WTC11 (cell line): Measurements from ENCODE around the gene PBX3. TPM values are rescaled to one million over a fixed set of nuclear protein-coding genes. Genes with fewer than 3 reads are reported as not detected.

Experiments
- ATAC-seq: fragments of 200-7000 bp; cut with Tn5 transposase; 2 replicates; pipeline ENCODE4 v1.10.0; 2021; ENCODE audit warnings: mild to moderate bottlenecking, moderate library complexity
- CTCF ChIA-PET: fragments of 300-600 bp; sonication (Branson Sonifier 250); formaldehyde crosslinking; loops from one replicate; lab custom pipeline; 2021; ENCODE audit warnings: antibody characterized with exemption; lab: Charles Lee
- POLR2A ChIA-PET: fragments of 350-600 bp; sonication (Branson Sonifier 250); formaldehyde crosslinking; loops from one replicate; lab custom pipeline; 2021; ENCODE audit warnings: antibody characterized with exemption; lab: Charles Lee
- DNase-seq: peaks from one replicate; pipeline ENCODE4 v3.0.0; 2021; ENCODE audit warnings: low spot score
- H3K27ac Mint-ChIP-seq: 2 replicates; pipeline ENCODE4 v1.8.0; 2021; ENCODE audit warnings: mixed read lengths
- H3K27me3 Mint-ChIP-seq: 2 replicates; pipeline ENCODE4 v1.8.0; 2021; ENCODE audit warnings: low read depth, mild to moderate bottlenecking, moderate library complexity, mixed read lengths
- H3K36me3 Mint-ChIP-seq: 2 replicates; pipeline ENCODE4 v1.8.0; 2021; ENCODE audit warnings: mixed read lengths
- H3K4me1 Mint-ChIP-seq: 2 replicates; pipeline ENCODE4 v1.8.0; 2022; ENCODE audit warnings: mixed read lengths
- H3K4me3 Mint-ChIP-seq: 2 replicates; pipeline ENCODE4 v1.8.0; 2021; ENCODE audit warnings: mild to moderate bottlenecking, moderate library complexity, mixed read lengths
- H3K9me3 Mint-ChIP-seq: 2 replicates; pipeline ENCODE4 v1.8.0; 2021; ENCODE audit warnings: mixed read lengths
- ATF3 ChIP-seq: sonication (generic); formaldehyde crosslinking; conservative IDR thresholded peaks from 2 replicates; pipeline ENCODE4 v1.8.1; 2022; ENCODE audit warnings: mild to moderate bottlenecking, missing genetic modification reagents
- CBFB ChIP-seq: sonication (generic); formaldehyde crosslinking; IDR thresholded peaks from 2 replicates; pipeline ENCODE4 v1.8.1; 2022; ENCODE audit warnings: mild to moderate bottlenecking, low read depth, missing genetic modification reagents
- CREM ChIP-seq: sonication (generic); formaldehyde crosslinking; IDR thresholded peaks from 2 replicates; pipeline ENCODE4 v1.8.1; 2022; ENCODE audit warnings: mild to moderate bottlenecking, missing genetic modification reagents, moderate library complexity
- ERG ChIP-seq: fragments of 250-450 bp; sonication (Bioruptor Pico); IDR thresholded peaks from 2 replicates; pipeline ENCODE4 v1.8.0; 2021; ENCODE audit warnings: mild to moderate bottlenecking
- FOXP1 ChIP-seq: sonication (generic); formaldehyde crosslinking; IDR thresholded peaks from 2 replicates; pipeline ENCODE4 v1.8.0; 2022; ENCODE audit warnings: missing genetic modification reagents, mild to moderate bottlenecking, moderate library complexity, borderline replicate concordance
- GTF2I ChIP-seq: fragments of 250-450 bp; sonication (Bioruptor Pico); conservative IDR thresholded peaks from 2 replicates; pipeline ENCODE4 v1.4.0; 2021; ENCODE audit warnings: mild to moderate bottlenecking
- JAZF1 ChIP-seq: fragments of 250-450 bp; sonication (Bioruptor Pico); IDR thresholded peaks from 2 replicates; pipeline ENCODE4 v1.9.0; 2021; ENCODE audit warnings: moderate library complexity, mild to moderate bottlenecking, inconsistent platforms
- MAX ChIP-seq: sonication (generic); formaldehyde crosslinking; IDR thresholded peaks from 2 replicates; pipeline ENCODE4 v1.8.0; 2022; ENCODE audit warnings: mild to moderate bottlenecking, missing genetic modification reagents
- MXD4 ChIP-seq: fragments of 250-450 bp; sonication (Bioruptor Pico); IDR thresholded peaks from 2 replicates; pipeline ENCODE4 v1.8.0; 2021; ENCODE audit warnings: mild to moderate bottlenecking, moderate library complexity, borderline replicate concordance
- NR2C2 ChIP-seq: sonication (generic); formaldehyde crosslinking; IDR thresholded peaks from 2 replicates; pipeline ENCODE4 v1.8.0; 2022; ENCODE audit warnings: mild to moderate bottlenecking, missing genetic modification reagents
- NR3C1 ChIP-seq: sonication (generic); formaldehyde crosslinking; conservative IDR thresholded peaks from 2 replicates; pipeline ENCODE4 v1.8.1; 2023; ENCODE audit warnings: low read depth, mild to moderate bottlenecking, missing genetic modification reagents
- OVOL2 ChIP-seq: fragments of 250-450 bp; sonication (Bioruptor Pico); IDR thresholded peaks from 2 replicates; pipeline ENCODE4 v1.9.0; 2021; ENCODE audit warnings: mild to moderate bottlenecking, borderline replicate concordance
- RORB ChIP-seq: fragments of 250-450 bp; sonication (Bioruptor Pico); IDR thresholded peaks from 2 replicates; pipeline ENCODE4 v1.9.0; 2021; ENCODE audit warnings: mild to moderate bottlenecking
- ZNF219 ChIP-seq: sonication (generic); formaldehyde crosslinking; IDR thresholded peaks from 2 replicates; pipeline ENCODE4 v1.8.0; 2023; ENCODE audit warnings: missing genetic modification reagents, mild to moderate bottlenecking, borderline replicate concordance
- ZNF232 ChIP-seq: sonication (generic); formaldehyde crosslinking; IDR thresholded peaks from 2 replicates; pipeline ENCODE4 v1.8.0; 2022; ENCODE audit warnings: mild to moderate bottlenecking, missing genetic modification reagents
- total RNA-seq: library from RNA; stranded (reverse); gene quantifications from 3 replicates; pipeline ENCODE4 v1.2.3, GENCODE V29; 2021
- TF ChIP-seq, protein P1 (sequence below): fragments of 250-450 bp; sonication (Bioruptor Pico); conservative IDR thresholded peaks from 2 replicates; pipeline ENCODE4 v1.9.0; 2021; ENCODE audit warnings: mild to moderate bottlenecking
- TF ChIP-seq, protein P2 (sequence below): sonication (generic); formaldehyde crosslinking; IDR thresholded peaks from 2 replicates; pipeline ENCODE4 v1.8.0; 2022; ENCODE audit warnings: mild to moderate bottlenecking, missing genetic modification reagents
- TF ChIP-seq, protein P3 (sequence below): sonication (generic); formaldehyde crosslinking; IDR thresholded peaks from 2 replicates; pipeline ENCODE4 v1.8.0; 2023; ENCODE audit warnings: missing genetic modification reagents, mild to moderate bottlenecking, borderline replicate concordance
- TF ChIP-seq, protein P4 (sequence below): sonication (generic); formaldehyde crosslinking; IDR thresholded peaks from 2 replicates; pipeline ENCODE4 v1.8.1; 2022; ENCODE audit warnings: mild to moderate bottlenecking, missing genetic modification reagents, moderate library complexity, borderline replicate concordance
- TF ChIP-seq, protein P5 (sequence below): fragments of 250-450 bp; sonication (Bioruptor Pico); IDR thresholded peaks from 2 replicates; pipeline ENCODE4 v2.1.2; 2022; ENCODE audit warnings: mild to moderate bottlenecking, moderate library complexity
- TF ChIP-seq, protein P6 (sequence below): fragments of 250-450 bp; sonication (Bioruptor Pico); IDR thresholded peaks from 2 replicates; pipeline ENCODE4 v1.9.0; 2021; ENCODE audit warnings: moderate library complexity, mild to moderate bottlenecking, inconsistent platforms, borderline replicate concordance

The PBX3 gene
- total RNA-seq, 1 experiment from 2014 or later = 48.5 TPM

GRCh38 chr9:125911861-125912644, 164.9 kb downstream of the PBX3 start:
- H3K36me3 Mint-ChIP-seq = no peaks in the 10 kb centered on the region
- TF ChIP-seq ZNF232 (CRISPR knock-in tag) (no peak), ATF3 (CRISPR knock-in tag) (no peak), CREM (CRISPR knock-in tag) (no peak), GTF2I (CRISPR knock-in tag) (no peak), FOXP1 (no peak), RORB (CRISPR knock-in tag) (no peak)
- TF ChIP-seq, protein P1, sequence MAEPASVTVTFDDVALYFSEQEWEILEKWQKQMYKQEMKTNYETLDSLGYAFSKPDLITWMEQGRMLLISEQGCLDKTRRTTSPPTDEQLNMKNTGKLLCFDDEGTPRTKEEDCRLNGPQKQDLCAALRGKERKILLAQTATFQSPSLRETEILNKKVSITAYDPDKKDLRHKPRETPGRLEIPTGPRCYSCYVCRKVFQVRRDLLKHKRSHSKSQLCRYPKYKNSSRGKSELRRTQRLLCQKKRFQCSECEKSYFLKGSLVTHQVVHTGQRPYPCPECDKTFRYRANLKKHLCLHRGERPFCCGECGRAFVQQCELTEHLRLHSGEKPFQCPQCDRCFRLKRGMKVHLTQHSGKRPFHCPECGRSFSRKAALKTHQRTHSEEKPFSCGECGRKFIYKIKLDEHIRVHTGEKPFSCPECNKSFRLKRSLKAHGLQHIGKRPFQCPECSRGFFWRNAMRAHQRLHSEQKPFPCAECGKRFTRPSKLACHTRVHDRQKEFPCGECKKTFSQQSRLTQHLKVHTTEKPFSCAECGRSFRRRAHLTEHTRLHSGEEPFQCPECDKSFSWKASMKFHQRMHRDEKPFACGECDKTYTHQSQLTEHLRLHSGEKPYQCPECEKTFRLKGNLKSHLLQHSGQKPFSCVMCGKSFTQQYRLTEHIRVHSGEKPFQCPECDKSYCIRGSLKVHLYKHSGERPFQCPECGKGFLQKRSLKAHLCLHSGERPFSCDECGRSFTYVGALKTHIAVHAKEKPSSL (CRISPR knock-in tag) = no peak
- TF ChIP-seq, protein P2, sequence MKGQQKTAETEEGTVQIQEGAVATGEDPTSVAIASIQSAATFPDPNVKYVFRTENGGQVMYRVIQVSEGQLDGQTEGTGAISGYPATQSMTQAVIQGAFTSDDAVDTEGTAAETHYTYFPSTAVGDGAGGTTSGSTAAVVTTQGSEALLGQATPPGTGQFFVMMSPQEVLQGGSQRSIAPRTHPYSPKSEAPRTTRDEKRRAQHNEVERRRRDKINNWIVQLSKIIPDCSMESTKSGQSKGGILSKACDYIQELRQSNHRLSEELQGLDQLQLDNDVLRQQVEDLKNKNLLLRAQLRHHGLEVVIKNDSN (CRISPR knock-in tag) = no peak
- TF ChIP-seq, all 79 proteins: peak for 0
- POLR2A ChIA-PET = interaction anchor here (0.5 to 1.0 kb wide), 2 partner anchors 8 to 627 kb away, joined by 3 to 4 read pairs; no protein-coding TSS in a partner anchor
- DNase-seq = no peak
- Mint-ChIP-seq H3K4me3 (no peak overlapping the region), H3K27me3 (no peaks in the 10 kb centered on the region), H3K27ac (no peak overlapping the region), H3K4me1 (peaks cover 54% of the 10 kb centered on the region), H3K9me3 (no peaks in the 10 kb centered on the region)
- ATAC-seq = no peak
- CTCF ChIA-PET = interaction anchor here (1.1 kb wide), 1 partner anchor 156 kb away, joined by 4 read pairs; no protein-coding TSS in a partner anchor

DNA sequence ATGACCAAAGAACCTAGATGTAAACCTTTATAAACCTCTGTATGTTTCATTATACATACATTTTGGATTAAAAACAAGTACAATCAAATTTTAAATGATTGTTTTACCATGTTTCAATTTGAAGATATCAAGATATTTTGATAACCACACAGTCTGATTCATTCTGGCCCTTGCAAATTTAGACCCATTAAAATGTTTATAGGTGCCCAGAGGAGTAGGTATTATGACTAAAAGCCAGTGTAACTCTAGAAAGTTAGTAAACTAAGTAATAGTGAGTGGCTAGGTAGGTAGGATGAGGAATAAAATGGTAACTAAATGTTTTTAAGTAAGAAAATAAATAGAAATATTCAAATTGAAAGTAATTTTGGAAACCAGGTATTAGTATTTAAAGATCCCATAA, 165.5 kb downstream of the PBX3 start:
- Mint-ChIP-seq H3K4me1 (peaks cover 51% of the 10 kb centered on the region), H3K27me3 (no peaks in the 10 kb centered on the region), H3K36me3 (no peaks in the 10 kb centered on the region), H3K27ac (no peak overlapping the region), H3K9me3 (no peaks in the 10 kb centered on the region), H3K4me3 (no peak overlapping the region)
- ChIA-PET POLR2A (interaction anchor here (1.0 kb wide), 1 partner anchor 8 kb away, joined by 3 read pairs; no protein-coding TSS in a partner anchor), CTCF (interaction anchor here (1.1 kb wide), 1 partner anchor 157 kb away, joined by 4 read pairs; no protein-coding TSS in a partner anchor)
- DNase-seq (no peak), ATAC-seq (no peak)
- TF ChIP-seq ERG (CRISPR knock-in tag) = no peak
- TF ChIP-seq, protein P3, sequence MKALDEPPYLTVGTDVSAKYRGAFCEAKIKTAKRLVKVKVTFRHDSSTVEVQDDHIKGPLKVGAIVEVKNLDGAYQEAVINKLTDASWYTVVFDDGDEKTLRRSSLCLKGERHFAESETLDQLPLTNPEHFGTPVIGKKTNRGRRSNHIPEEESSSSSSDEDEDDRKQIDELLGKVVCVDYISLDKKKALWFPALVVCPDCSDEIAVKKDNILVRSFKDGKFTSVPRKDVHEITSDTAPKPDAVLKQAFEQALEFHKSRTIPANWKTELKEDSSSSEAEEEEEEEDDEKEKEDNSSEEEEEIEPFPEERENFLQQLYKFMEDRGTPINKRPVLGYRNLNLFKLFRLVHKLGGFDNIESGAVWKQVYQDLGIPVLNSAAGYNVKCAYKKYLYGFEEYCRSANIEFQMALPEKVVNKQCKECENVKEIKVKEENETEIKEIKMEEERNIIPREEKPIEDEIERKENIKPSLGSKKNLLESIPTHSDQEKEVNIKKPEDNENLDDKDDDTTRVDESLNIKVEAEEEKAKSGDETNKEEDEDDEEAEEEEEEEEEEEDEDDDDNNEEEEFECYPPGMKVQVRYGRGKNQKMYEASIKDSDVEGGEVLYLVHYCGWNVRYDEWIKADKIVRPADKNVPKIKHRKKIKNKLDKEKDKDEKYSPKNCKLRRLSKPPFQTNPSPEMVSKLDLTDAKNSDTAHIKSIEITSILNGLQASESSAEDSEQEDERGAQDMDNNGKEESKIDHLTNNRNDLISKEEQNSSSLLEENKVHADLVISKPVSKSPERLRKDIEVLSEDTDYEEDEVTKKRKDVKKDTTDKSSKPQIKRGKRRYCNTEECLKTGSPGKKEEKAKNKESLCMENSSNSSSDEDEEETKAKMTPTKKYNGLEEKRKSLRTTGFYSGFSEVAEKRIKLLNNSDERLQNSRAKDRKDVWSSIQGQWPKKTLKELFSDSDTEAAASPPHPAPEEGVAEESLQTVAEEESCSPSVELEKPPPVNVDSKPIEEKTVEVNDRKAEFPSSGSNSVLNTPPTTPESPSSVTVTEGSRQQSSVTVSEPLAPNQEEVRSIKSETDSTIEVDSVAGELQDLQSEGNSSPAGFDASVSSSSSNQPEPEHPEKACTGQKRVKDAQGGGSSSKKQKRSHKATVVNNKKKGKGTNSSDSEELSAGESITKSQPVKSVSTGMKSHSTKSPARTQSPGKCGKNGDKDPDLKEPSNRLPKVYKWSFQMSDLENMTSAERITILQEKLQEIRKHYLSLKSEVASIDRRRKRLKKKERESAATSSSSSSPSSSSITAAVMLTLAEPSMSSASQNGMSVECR = no peak
- TF ChIP-seq NR3C1 (CRISPR knock-in tag) = no peak
- TF ChIP-seq JAZF1 = no peak
- no peak for TF ChIP-seq MXD4 (CRISPR knock-in tag)
- TF ChIP-seq ZNF219 (CRISPR knock-in tag) = no peak
- TF ChIP-seq, protein P4, sequence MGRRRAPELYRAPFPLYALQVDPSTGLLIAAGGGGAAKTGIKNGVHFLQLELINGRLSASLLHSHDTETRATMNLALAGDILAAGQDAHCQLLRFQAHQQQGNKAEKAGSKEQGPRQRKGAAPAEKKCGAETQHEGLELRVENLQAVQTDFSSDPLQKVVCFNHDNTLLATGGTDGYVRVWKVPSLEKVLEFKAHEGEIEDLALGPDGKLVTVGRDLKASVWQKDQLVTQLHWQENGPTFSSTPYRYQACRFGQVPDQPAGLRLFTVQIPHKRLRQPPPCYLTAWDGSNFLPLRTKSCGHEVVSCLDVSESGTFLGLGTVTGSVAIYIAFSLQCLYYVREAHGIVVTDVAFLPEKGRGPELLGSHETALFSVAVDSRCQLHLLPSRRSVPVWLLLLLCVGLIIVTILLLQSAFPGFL (CRISPR knock-in tag) = no peak
- TF ChIP-seq GTF2I (CRISPR knock-in tag) = no peak
- no peak for TF ChIP-seq CBFB (CRISPR knock-in tag)
- TF ChIP-seq, protein P5, sequence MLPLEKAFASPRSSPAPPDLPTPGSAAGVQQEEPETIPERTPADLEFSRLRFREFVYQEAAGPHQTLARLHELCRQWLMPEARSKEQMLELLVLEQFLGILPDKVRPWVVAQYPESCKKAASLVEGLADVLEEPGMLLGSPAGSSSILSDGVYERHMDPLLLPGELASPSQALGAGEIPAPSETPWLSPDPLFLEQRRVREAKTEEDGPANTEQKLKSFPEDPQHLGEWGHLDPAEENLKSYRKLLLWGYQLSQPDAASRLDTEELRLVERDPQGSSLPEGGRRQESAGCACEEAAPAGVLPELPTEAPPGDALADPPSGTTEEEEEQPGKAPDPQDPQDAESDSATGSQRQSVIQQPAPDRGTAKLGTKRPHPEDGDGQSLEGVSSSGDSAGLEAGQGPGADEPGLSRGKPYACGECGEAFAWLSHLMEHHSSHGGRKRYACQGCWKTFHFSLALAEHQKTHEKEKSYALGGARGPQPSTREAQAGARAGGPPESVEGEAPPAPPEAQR (CRISPR knock-in tag) = no peak
- no peak for TF ChIP-seq OVOL2 (CRISPR knock-in tag)
- no peak for TF ChIP-seq MAX (CRISPR knock-in tag)
- TF ChIP-seq, protein P6, sequence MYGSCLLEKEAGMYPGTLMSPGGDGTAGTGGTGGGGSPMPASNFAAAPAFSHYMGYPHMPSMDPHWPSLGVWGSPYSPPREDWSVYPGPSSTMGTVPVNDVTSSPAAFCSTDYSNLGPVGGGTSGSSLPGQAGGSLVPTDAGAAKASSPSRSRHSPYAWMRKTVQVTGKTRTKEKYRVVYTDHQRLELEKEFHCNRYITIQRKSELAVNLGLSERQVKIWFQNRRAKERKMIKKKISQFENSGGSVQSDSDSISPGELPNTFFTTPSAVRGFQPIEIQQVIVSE (CRISPR knock-in tag) = no peak
- no peak for TF ChIP-seq NR2C2 (CRISPR knock-in tag)
